Stimulated activated CD8-positive, alpha-beta memory T cell treated with anti-CD3 and anti-CD28 coated beads, Interleukin-15, amount 100 ng/mL, for 1 hour (primary cell): ENCODE data around the gene CPLX1.

ENCODE experiments used
- DNase-seq: peaks from one replicate; pipeline ENCODE4 v3.0.0-alpha.2; 2020; ENCODE audit warnings: low read depth

The CPLX1 gene

GRCh38 chr4:825971-826330 lies at the start of gene CPLX1:
Gene CPLX1, minus strand, starts transcription at chr4:826129. Its CDS starts 1,607 bp downstream, at chr4:824522.
- DNase-seq, result no peak

GRCh38 chr4:874971-875817 lies 49.3 kb upstream of the CPLX1 start:
- no peak for DNase-seq

GRCh38 chr4:874056-874455 lies 48.1 kb upstream of the CPLX1 start:
- DNase-seq, result no peak

- no peak for DNase-seq
These were observed 46.5 kb upstream of the CPLX1 start for GRCh38 chr4:872241-872981.

GRCh38 chr4:871484-871883 lies 45.6 kb upstream of the CPLX1 start:
- no peak for DNase-seq

GRCh38 chr4:870951-871350 lies 45.0 kb upstream of the CPLX1 start:
- no peak for DNase-seq

GRCh38 chr4:869776-870175 lies 43.8 kb upstream of the CPLX1 start:
- DNase-seq, result no peak

GRCh38 chr4:868421-868820 lies 42.5 kb upstream of the CPLX1 start:
- no peak for DNase-seq

- no peak for DNase-seq
These were observed 41.8 kb upstream of the CPLX1 start for GRCh38 chr4:867526-868250.

- no peak for DNase-seq
These were observed 40.9 kb upstream of the CPLX1 start for GRCh38 chr4:866761-867390.

- DNase-seq, result no peak
These were observed 40.3 kb upstream of the CPLX1 start for GRCh38 chr4:866068-866760.

GRCh38 chr4:865572-865971 lies 39.6 kb upstream of the CPLX1 start:
- DNase-seq, result no peak

- DNase-seq, result no peak
These were observed 39.2 kb upstream of the CPLX1 start for GRCh38 chr4:865121-865465.

- DNase-seq, result no peak
These were observed 38.7 kb upstream of the CPLX1 start for GRCh38 chr4:864456-865120.

- DNase-seq, result no peak
These were observed 34.6 kb upstream of the CPLX1 start for GRCh38 chr4:860561-860960.

GRCh38 chr4:859496-859895 lies 33.6 kb upstream of the CPLX1 start:
- no peak for DNase-seq

GRCh38 chr4:858831-859451 lies 33.0 kb upstream of the CPLX1 start:
- no peak for DNase-seq

- no peak for DNase-seq
These were observed 32.1 kb upstream of the CPLX1 start for GRCh38 chr4:858041-858481.

- no peak for DNase-seq
These were observed 31.5 kb upstream of the CPLX1 start for GRCh38 chr4:857461-857860.

- no peak for DNase-seq
These were observed 30.4 kb upstream of the CPLX1 start for GRCh38 chr4:856225-856901.
